ENCODE measurements around the gene SNAI1.
"Not testable (repeated sequence)": the region's sequence is repeated elsewhere in the genome, so short reads cannot be mapped to it uniquely, and the experiment has no call there.

Gene SNAI1

GRCh38 chr20:49985617-49986016 lies 2.8 kb downstream of the SNAI1 start:
- in situ Hi-C loops (cut with MboI; ENCODE audit: low sequenced_read_pairs) = no loop called here

GRCh38 chr20:49986049-49986448 lies 3.3 kb downstream of the SNAI1 start:
- in situ Hi-C loops (cut with MboI; ENCODE audit: low sequenced_read_pairs) = no loop called here

GRCh38 chr20:49987015-49987867 lies 4.5 kb downstream of the SNAI1 start:
- in situ Hi-C loops (cut with MboI; ENCODE audit: low sequenced_read_pairs) = no loop called here

GRCh38 chr20:49987868-49988690 lies 5.3 kb downstream of the SNAI1 start:
- in situ Hi-C loops (cut with MboI; ENCODE audit: low sequenced_read_pairs) = no loop called here

GRCh38 chr20:49989234-49990065 lies 6.7 kb downstream of the SNAI1 start:
- in situ Hi-C loops (cut with MboI; ENCODE audit: low sequenced_read_pairs) = no loop called here

- in situ Hi-C loops (cut with MboI; ENCODE audit: low sequenced_read_pairs) = no loop called here
Measured at GRCh38 chr20:49990271-49990720, 7.5 kb downstream of the SNAI1 start.

GRCh38 chr20:49993301-49993751 lies 10.5 kb downstream of the SNAI1 start:
- in situ Hi-C loops (cut with MboI; ENCODE audit: low sequenced_read_pairs) = no loop called here

GRCh38 chr20:49995586-49995985 lies 12.8 kb downstream of the SNAI1 start:
- in situ Hi-C loops (cut with MboI; ENCODE audit: low sequenced_read_pairs) = no loop called here

GRCh38 chr20:49998478-49999188 lies 15.9 kb downstream of the SNAI1 start:
- in situ Hi-C loops (cut with MboI; ENCODE audit: low sequenced_read_pairs) = not testable (repeated sequence)

GRCh38 chr20:49999329-49999728 lies 16.5 kb downstream of the SNAI1 start:
- in situ Hi-C loops (cut with MboI; ENCODE audit: low sequenced_read_pairs) = no loop called here

GRCh38 chr20:50000548-50001222 lies 17.9 kb downstream of the SNAI1 start:
- in situ Hi-C loops (cut with MboI; ENCODE audit: low sequenced_read_pairs) = not testable (repeated sequence)

GRCh38 chr20:50001784-50002311 lies 19.1 kb downstream of the SNAI1 start:
- in situ Hi-C loops (cut with MboI; ENCODE audit: low sequenced_read_pairs) = no loop called here

- in situ Hi-C loops (cut with MboI; ENCODE audit: low sequenced_read_pairs) = no loop called here
Measured at GRCh38 chr20:50003253-50003656, 20.5 kb downstream of the SNAI1 start.

GRCh38 chr20:50004229-50004628 lies 21.4 kb downstream of the SNAI1 start:
- in situ Hi-C loops (cut with MboI; ENCODE audit: low sequenced_read_pairs) = no loop called here

- in situ Hi-C loops (cut with MboI; ENCODE audit: low sequenced_read_pairs) = no loop called here
Measured at GRCh38 chr20:50005471-50005981, 22.7 kb downstream of the SNAI1 start.

GRCh38 chr20:50007369-50007768 lies 24.6 kb downstream of the SNAI1 start:
- in situ Hi-C loops (cut with MboI; ENCODE audit: low sequenced_read_pairs) = no loop called here

GRCh38 chr20:50008007-50008406 lies 25.2 kb downstream of the SNAI1 start:
- in situ Hi-C loops (cut with MboI; ENCODE audit: low sequenced_read_pairs) = no loop called here

GRCh38 chr20:50009521-50010454 lies 27.0 kb downstream of the SNAI1 start:
- in situ Hi-C loops (cut with MboI; ENCODE audit: low sequenced_read_pairs) = no loop called here
